HG03103 (cell line): ENCODE results near the gene ARHGEF4.

Experiments used
- ATAC-seq: cut with Tn5 transposase; IDR thresholded peaks from one replicate; pipeline ENCODE4 v1.9.1; 2021; ENCODE audit warnings: low read depth; ENCODE audit not compliant: unreplicated experiment

The ARHGEF4 gene

DNA sequence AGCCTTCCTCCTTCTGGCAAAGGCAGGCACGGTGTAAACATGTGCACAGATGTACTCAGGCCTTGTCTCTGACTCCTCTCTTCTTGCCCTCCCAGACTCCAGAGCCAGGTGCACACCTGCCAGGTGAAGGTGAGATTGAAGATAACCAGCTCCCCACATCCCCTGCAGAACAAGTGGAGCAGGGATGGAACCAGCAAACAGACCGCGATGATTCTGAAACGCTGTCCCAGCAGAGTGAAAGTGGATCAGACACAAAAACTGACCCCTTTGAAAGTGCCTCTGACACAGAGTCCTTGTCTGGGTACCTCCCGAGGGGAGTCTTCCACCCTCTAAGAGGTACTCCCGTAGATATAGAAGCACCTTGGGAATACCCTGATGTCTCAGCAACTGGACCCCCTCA is 77.2 kb downstream of the ARHGEF4 start:
- no peak for ATAC-seq

GRCh38 chr2:130915149-130915548 is 78.4 kb downstream of the ARHGEF4 start:
- no peak for ATAC-seq

- ATAC-seq, result no peak
Observed at GRCh38 chr2:130915595-130916437, 79.1 kb downstream of the ARHGEF4 start.

- no peak for ATAC-seq
Observed at GRCh38 chr2:130916438-130916705, 79.7 kb downstream of the ARHGEF4 start.

- ATAC-seq, result no peak
Observed at GRCh38 chr2:130917006-130917688, 80.4 kb downstream of the ARHGEF4 start.

GRCh38 chr2:130918393-130918792 is 81.7 kb downstream of the ARHGEF4 start:
- no peak for ATAC-seq

DNA sequence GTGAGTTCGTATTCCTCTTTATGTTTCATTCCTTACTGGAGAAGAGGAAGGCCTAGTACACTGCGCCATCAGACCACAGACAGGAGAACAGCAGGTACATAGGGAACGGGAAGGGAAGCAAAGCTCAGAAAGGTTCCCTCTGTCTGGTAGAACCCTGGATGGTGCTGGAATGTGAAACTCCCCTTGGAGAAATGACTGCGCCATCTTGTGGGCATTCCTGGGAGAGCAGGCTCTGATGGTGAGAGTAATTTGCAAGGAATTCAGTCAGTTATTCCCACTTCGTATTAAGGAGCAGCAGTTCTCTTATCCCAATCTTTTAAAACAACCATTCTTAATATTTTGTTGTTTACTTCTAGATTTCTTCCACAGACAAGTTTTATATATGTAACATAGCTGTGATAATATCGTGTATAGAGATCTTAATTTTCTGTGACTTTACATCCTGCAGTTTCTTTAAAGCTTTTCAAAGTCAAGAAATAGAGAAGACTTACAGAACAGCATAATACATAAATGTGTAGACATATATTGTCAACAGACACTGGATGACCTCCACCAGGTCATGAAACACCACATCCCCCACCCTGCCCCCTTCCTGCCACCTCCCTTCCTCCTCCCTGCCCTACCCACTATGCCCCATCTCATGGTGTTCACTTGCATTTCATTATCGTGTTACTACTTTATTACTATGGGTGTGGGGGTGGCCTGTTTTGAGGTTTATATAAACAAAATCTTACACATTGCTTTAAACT is 83.9 kb downstream of the ARHGEF4 start:
- ATAC-seq, result no peak

GRCh38 chr2:130921164-130921476 is 84.4 kb downstream of the ARHGEF4 start:
- no peak for ATAC-seq

- no peak for ATAC-seq
Observed at GRCh38 chr2:130922417-130922816, 85.7 kb downstream of the ARHGEF4 start.

DNA sequence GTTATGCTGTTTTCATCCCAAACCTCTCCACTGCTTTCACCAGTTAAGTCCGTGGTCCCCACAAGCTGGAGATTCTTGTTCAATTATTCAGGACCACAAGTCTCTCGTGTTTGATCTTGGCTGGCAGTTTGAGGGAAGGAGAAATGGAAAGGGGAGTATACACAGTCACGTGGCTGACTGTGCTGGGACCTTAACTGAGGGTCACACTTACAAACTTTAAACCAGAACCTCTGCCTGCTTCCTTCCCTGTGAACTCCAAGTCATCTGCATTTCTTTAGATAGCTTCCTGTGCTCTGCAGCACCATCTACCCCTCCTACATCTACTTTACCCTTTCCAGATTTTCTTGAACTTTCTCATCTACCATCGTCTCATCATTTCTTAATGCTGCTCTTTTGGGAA is 91.7 kb downstream of the ARHGEF4 start:
- no peak for ATAC-seq

GRCh38 chr2:130930740-130931659 is 94.3 kb downstream of the ARHGEF4 start:
- ATAC-seq, result no peak

DNA sequence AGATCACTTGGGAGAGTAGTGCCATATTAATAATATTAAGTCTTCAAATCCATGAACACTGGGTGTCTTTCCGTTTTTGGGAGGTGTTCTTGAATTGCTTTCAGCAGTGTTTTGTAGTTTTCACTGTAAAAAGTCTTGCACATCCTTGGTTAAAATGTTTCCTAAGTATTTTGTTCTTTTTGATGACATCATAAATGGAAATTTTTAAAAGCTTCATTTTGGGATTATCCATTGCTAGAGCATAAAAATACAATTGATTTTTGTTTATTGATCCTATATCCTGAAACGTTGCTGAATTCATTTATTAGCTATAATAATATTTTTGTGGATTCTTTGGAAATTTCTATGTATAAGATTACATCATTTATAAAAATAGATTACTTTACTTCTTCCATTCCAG is 96.8 kb downstream of the ARHGEF4 start:
- no peak for ATAC-seq

GRCh38 chr2:130936451-130936850 is 99.7 kb downstream of the ARHGEF4 start:
- ATAC-seq, result no peak

- ATAC-seq, result no peak
Observed at GRCh38 chr2:130947967-130948366, 111.3 kb downstream of the ARHGEF4 start.

DNA sequence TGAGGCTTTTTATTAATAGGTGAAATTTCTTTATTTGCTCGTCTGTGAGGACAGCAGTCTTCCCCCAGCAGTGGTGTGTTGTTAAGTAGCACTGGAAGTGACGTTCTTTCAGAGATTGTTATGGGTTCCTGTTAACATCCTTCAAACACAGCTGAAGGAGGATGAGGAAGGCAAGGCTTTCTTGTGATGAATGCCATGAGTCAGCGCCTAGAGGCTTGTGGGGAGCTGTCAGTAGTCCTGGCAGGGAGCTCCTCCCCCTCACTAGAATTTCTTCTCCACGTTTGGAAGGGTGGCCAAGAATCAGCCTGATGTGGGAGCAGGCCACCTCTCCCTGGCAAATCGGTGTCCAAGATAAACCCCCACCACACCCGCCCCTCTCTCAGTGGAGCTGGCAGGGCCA is 113.2 kb downstream of the ARHGEF4 start:
- ATAC-seq, result no peak

GRCh38 chr2:130951018-130951417 is 114.3 kb downstream of the ARHGEF4 start:
- ATAC-seq, result no peak

GRCh38 chr2:130954873-130955272 is 118.2 kb downstream of the ARHGEF4 start:
- ATAC-seq, result no peak

- no peak for ATAC-seq
Observed at GRCh38 chr2:130957915-130958314, 121.2 kb downstream of the ARHGEF4 start.

GRCh38 chr2:130963196-130963848 is 126.6 kb downstream of the ARHGEF4 start:
- ATAC-seq, result no peak
